CD4-positive, alpha-beta T cell (primary cell): ENCODE data around the gene PAGR1. TPM values are rescaled to one million over a fixed set of nuclear protein-coding genes. Genes with fewer than 3 reads are reported as not detected.
"Not testable (repeated sequence)": the region's sequence is repeated elsewhere in the genome, so short reads cannot be mapped to it uniquely, and the experiment has no call there.

Source experiments
- ATAC-seq: fragments of 200-7000 bp; cut with Tn5 transposase; one replicate; pipeline ENCODE4 v1.10.0; 2022; ENCODE audit warnings: mild to moderate bottlenecking; ENCODE audit not compliant: poor library complexity
- CTCF ChIA-PET: fragments of 350-600 bp; sonication (Branson Sonifier 250); formaldehyde crosslinking; loops from one replicate; lab custom pipeline; 2021; ENCODE audit warnings: antibody characterized with exemption, inconsistent platforms; lab: Charles Lee
- POLR2A ChIA-PET: fragments of 350-600 bp; sonication (Branson Sonifier 250); formaldehyde crosslinking; loops from one replicate; lab custom pipeline; 2021; ENCODE audit warnings: antibody characterized with exemption, inconsistent platforms; lab: Charles Lee
- DNase-seq, 14 experiments: peaks; one replicate each; pipeline ENCODE4 v3.0.0-alpha.2; 2013 to 2020; ENCODE audit warnings: mixed read lengths in 2 of 14
- H3K27ac ChIP-seq, 2 donors: one replicate each; pipeline versions ENCODE4 v1.5.1 to v1.7.0; 2013; ENCODE audit warnings: low read length in 2 of 2, low read depth in 1 of 2, mild to moderate bottlenecking in 1 of 2
- H3K27me3 ChIP-seq, 2 experiments: 1 replicate in 1 of 2; 2 replicates in 1 of 2; pipeline versions ENCODE4 v1.6.1 to v1.7.0; 2013; ENCODE audit warnings: low read length in 2 of 2, control low read depth in 1 of 2, mild to moderate bottlenecking in 1 of 2, moderate library complexity in 1 of 2; ENCODE audit not compliant: insufficient read depth in 2 of 2, control insufficient read depth in 1 of 2
- H3K36me3 ChIP-seq: one replicate; pipeline ENCODE4 v1.6.1; 2013; ENCODE audit warnings: low read length, control low read depth; ENCODE audit not compliant: insufficient read depth
- H3K4me1 ChIP-seq: one replicate; pipeline ENCODE4 v1.6.1; 2013; ENCODE audit warnings: low read length, control low read depth; ENCODE audit not compliant: insufficient read depth
- H3K4me3 ChIP-seq: one replicate; pipeline ENCODE4 v1.5.1; 2013; ENCODE audit warnings: mild to moderate bottlenecking, low read length, moderate library complexity
- H3K9me3 ChIP-seq, 2 experiments: 1 replicate in 1 of 2; 2 replicates in 1 of 2; pipeline versions ENCODE4 v1.6.1 to v1.7.0; 2013; ENCODE audit warnings: low read length in 2 of 2, mild to moderate bottlenecking in 2 of 2, control low read depth in 1 of 2, moderate library complexity in 1 of 2; ENCODE audit not compliant: control insufficient read depth in 1 of 2, insufficient read depth in 1 of 2
- H3K27ac Mint-ChIP-seq: one replicate; pipeline ENCODE4 v1.8.0; 2020; ENCODE audit warnings: mixed read lengths
- H3K27me3 Mint-ChIP-seq: one replicate; pipeline ENCODE4 v1.8.0; 2021; ENCODE audit warnings: mixed read lengths
- H3K36me3 Mint-ChIP-seq: one replicate; pipeline ENCODE4 v1.8.0; 2021; ENCODE audit warnings: low read depth, mixed read lengths
- H3K4me1 Mint-ChIP-seq: one replicate; pipeline ENCODE4 v1.8.0; 2021; ENCODE audit warnings: low read depth, mixed read lengths
- H3K4me3 Mint-ChIP-seq: one replicate; pipeline ENCODE4 v1.8.0; 2020; ENCODE audit warnings: mild to moderate bottlenecking, mixed read lengths
- H3K9me3 Mint-ChIP-seq: one replicate; pipeline ENCODE4 v1.8.0; 2020; ENCODE audit warnings: mixed read lengths
- CTCF ChIP-seq: fragments of 200-600 bp; IDR thresholded peaks from one replicate; pipeline ENCODE4 v1.8.0; 2022; ENCODE audit warnings: antibody characterized with exemption, mild to moderate bottlenecking
- intact Hi-C, 2 experiments: fragments of 100-400 bp; cut with DNase I in 1 of 2; cut with micrococcal nuclease in 1 of 2; formaldehyde crosslinking; loops; one replicate each; pipeline versions ENCODE4 v1.15.1 to v1.9.0; 2023 to 2025; cut with DNase I, micrococcal nuclease
- total RNA-seq, 174 experiments: library from RNA in 2 of 174; stranded (reverse) in 2 of 174; gene quantifications; one replicate each; pipeline ENCODE4 v1.2.3 and lab custom pipeline; 2021 to 2026

The PAGR1 gene
- total RNA-seq, 2 experiments from 2014 or later, result 20.3 TPM

GRCh38 chr16:29779474-29779873 lies 36.5 kb upstream of the PAGR1 start:
- intact Hi-C loops, result no loop called here
- Histone ChIP-seq H3K36me3 (no peaks in the 10 kb centered on the region), H3K9me3 (no peaks in the 10 kb centered on the region), H3K27ac (no peak overlapping the region), H3K4me3 (no peak overlapping the region), H3K27me3 (no peaks in the 10 kb centered on the region), H3K4me1 (peaks cover 4% of the 10 kb centered on the region)
- ATAC-seq (no peak), DNase-seq (no peak)
- POLR2A ChIA-PET, result no interaction called here
- Mint-ChIP-seq H3K36me3 (no peaks in the 10 kb centered on the region), H3K4me1 (peaks cover 14% of the 10 kb centered on the region), H3K9me3 (no peaks in the 10 kb centered on the region), H3K27me3 (no peaks in the 10 kb centered on the region), H3K4me3 (no peak overlapping the region), H3K27ac (no peak overlapping the region)
- TF ChIP-seq CTCF, result no peak
- CTCF ChIA-PET, result no interaction called here

- ATAC-seq, H3K9me3 Mint-ChIP-seq, H3K36me3 Mint-ChIP-seq, H3K36me3 ChIP-seq, H3K9me3 ChIP-seq, intact Hi-C loops, H3K4me3 Mint-ChIP-seq, H3K27ac ChIP-seq, H3K4me3 ChIP-seq, H3K27me3 Mint-ChIP-seq, H3K27me3 ChIP-seq, DNase-seq: not testable (repeated sequence)
- ChIA-PET CTCF (interaction anchor here (1.2 to 2.9 kb wide), 3 partner anchors 54 to 83 kb away, joined by 3 to 21 read pairs (median 8); no protein-coding TSS in a partner anchor), POLR2A (interaction anchor here (1.2 to 4.1 kb wide), 3 partner anchors 37 to 83 kb away, joined by 4 to 22 read pairs (median 17); partner anchors contain the start of gene C16orf54)
- peaks cover 17% of the 10 kb centered on the region for H3K4me1 ChIP-seq
- H3K27ac Mint-ChIP-seq, result peak overlapping the region; percentile 18
- peaks cover 27% of the 10 kb centered on the region for H3K4me1 Mint-ChIP-seq
Observed at GRCh38 chr16:29783094-29783953, 32.6 kb upstream of the PAGR1 start.

GRCh38 chr16:29784157-29784556 lies 31.8 kb upstream of the PAGR1 start:
- H3K27me3 Mint-ChIP-seq, result no peaks in the 10 kb centered on the region
- H3K9me3 Mint-ChIP-seq, result no peaks in the 10 kb centered on the region
- Histone ChIP-seq H3K9me3 (no peaks in the 10 kb centered on the region), H3K4me3 (no peak overlapping the region), H3K36me3 (no peaks in the 10 kb centered on the region), H3K4me1 (peaks cover 17% of the 10 kb centered on the region), H3K27ac (peak overlapping the region in 1 of 2 donors; percentile 13), H3K27me3 (no peaks in the 10 kb centered on the region)
- peak overlapping the region; percentile 18 for H3K27ac Mint-ChIP-seq
- ATAC-seq (peak; percentile 73), DNase-seq (peak in 4 of 14 experiments; percentile 27 to 44 (median 41))
- TF ChIP-seq CTCF, result no peak
- H3K36me3 Mint-ChIP-seq, result no peaks in the 10 kb centered on the region
- H3K4me3 Mint-ChIP-seq, result peak overlapping the region; percentile 38
- intact Hi-C loops, result no loop called here
- ChIA-PET POLR2A (interaction anchor here (0.9 to 4.1 kb wide), 12 partner anchors 20 to 84 kb away, joined by 3 to 22 read pairs (median 6); partner anchors contain the start of genes C16orf54 and MAZ), CTCF (interaction anchor here (0.8 to 2.9 kb wide), 17 partner anchors 15 to 84 kb away, joined by 3 to 21 read pairs (median 6); partner anchors contain the start of genes C16orf54, MVP and PAGR1)
- peaks cover 31% of the 10 kb centered on the region for H3K4me1 Mint-ChIP-seq
